NCI-H146 treated with DMSO at 0.1 percent for 48 hours (cell line): ENCODE data around the gene SLC26A2.

Source experiments
- DNase-seq: peaks from one replicate; lab custom pipeline; 2025; ENCODE audit not compliant: unreplicated experiment; lab: John Stamatoyannopoulos, UW

SLC26A2 gene

GRCh38 chr5:150035139-150035895 is 74.8 kb downstream of the SLC26A2 start:
- DNase-seq, result no peak

- no peak for DNase-seq
Measured at GRCh38 chr5:150036513-150036912, 76.0 kb downstream of the SLC26A2 start.
